Vagina (tissue), 2 donors: ENCODE measurements around the gene RAF1.

Experiments used
- POLR2A ChIP-seq, 2 donors: fragments of 450-650 bp; IDR thresholded peaks; one replicate each; pipeline ENCODE4 v1.6.1; 2017; ENCODE audit warnings: antibody characterized with exemption in 2 of 2, mild to moderate bottlenecking in 2 of 2, moderate library complexity in 2 of 2
- POLR2AphosphoS5 ChIP-seq, 2 donors: sonication (generic); formaldehyde crosslinking; IDR thresholded peaks; one replicate each; pipeline ENCODE4 v1.9.0; 2017; ENCODE audit warnings: antibody characterized with exemption in 2 of 2, mild to moderate bottlenecking in 2 of 2, low read depth in 1 of 2; ENCODE audit not compliant: insufficient read depth in 1 of 2
- TF ChIP-seq, protein P1 (sequence below), 3 experiments: fragments of 450-650 bp in 2 of 3; fragments of 200-600 bp in 1 of 3; sonication (generic) in 1 of 3; IDR thresholded peaks; one replicate each; pipeline ENCODE4 v1.5.1; 2017 to 2019; ENCODE audit warnings: antibody characterized with exemption in 3 of 3, mild to moderate bottlenecking in 2 of 3, moderate library complexity in 2 of 3

DNA sequence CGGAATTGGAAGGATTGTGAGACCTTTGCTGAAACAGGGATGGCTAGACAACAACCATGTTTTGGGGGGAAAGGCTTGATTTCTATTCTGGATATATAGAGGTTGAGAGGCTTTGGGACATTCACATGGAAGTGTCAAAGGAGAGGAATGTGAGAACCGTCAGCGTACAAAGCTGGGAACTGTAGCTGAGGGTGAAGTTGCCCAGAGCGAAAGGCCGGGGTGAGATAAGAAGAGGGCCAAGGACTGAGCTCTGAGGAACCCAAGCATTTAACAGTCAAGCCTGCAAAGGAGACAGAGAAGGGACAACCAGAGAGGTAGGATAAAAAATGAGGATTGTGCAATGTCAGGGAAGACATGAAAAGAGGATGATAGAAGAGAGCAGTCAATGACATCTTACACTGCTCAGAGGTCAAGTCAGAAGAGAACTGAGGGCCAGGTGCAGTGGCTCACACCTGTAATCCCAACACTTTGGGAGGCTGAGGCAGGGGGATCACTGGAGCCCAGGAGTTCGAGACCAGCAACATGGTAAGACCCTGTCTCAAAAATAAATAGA, 41.5 kb upstream of the RAF1 start:
- TF ChIP-seq, protein P1, sequence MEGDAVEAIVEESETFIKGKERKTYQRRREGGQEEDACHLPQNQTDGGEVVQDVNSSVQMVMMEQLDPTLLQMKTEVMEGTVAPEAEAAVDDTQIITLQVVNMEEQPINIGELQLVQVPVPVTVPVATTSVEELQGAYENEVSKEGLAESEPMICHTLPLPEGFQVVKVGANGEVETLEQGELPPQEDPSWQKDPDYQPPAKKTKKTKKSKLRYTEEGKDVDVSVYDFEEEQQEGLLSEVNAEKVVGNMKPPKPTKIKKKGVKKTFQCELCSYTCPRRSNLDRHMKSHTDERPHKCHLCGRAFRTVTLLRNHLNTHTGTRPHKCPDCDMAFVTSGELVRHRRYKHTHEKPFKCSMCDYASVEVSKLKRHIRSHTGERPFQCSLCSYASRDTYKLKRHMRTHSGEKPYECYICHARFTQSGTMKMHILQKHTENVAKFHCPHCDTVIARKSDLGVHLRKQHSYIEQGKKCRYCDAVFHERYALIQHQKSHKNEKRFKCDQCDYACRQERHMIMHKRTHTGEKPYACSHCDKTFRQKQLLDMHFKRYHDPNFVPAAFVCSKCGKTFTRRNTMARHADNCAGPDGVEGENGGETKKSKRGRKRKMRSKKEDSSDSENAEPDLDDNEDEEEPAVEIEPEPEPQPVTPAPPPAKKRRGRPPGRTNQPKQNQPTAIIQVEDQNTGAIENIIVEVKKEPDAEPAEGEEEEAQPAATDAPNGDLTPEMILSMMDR (IDR thresholded peaks at IDR 0.05) = no peak
- TF ChIP-seq POLR2A (IDR thresholded peaks at IDR 0.05) = no peak
- no peak for TF ChIP-seq POLR2AphosphoS5 (IDR thresholded peaks at IDR 0.05; ENCODE audit: insufficient read depth in 1 of 2, low read depth in 1 of 2)
